PFSK-1 (cell line): ENCODE measurements around the gene HEATR5B.

Experiments used
- FOXP2 ChIP-seq: optimal IDR thresholded peaks from 2 replicates; pipeline ENCODE3; 2011; ENCODE audit warnings: borderline replicate concordance, control low read depth, inconsistent platforms; ENCODE audit not compliant: insufficient read depth; ENCODE audit errors: extremely low read length, extremely low read depth
- POLR2AphosphoS5 ChIP-seq: IDR thresholded peaks from 2 replicates; pipeline ENCODE4 v1.6.1; 2012; ENCODE audit warnings: low read depth, mild to moderate bottlenecking, control low read depth, low read length, moderate library complexity
- REST ChIP-seq, 2 experiments: IDR thresholded peaks; 2 replicates each; pipeline versions ENCODE4 v1.6.1 to v1.8.0; 2011 to 2012; ENCODE audit warnings: low read depth in 2 of 2, low read length in 2 of 2, control low read depth in 1 of 2, inconsistent platforms in 1 of 2, mild to moderate bottlenecking in 1 of 2, moderate library complexity in 1 of 2; ENCODE audit not compliant: insufficient read depth in 1 of 2
- SIN3A ChIP-seq: IDR thresholded peaks from 2 replicates; pipeline ENCODE4 v1.6.1; 2012; ENCODE audit warnings: mild to moderate bottlenecking, low read length, moderate library complexity, borderline replicate concordance; ENCODE audit not compliant: insufficient read depth
- TAF1 ChIP-seq: IDR thresholded peaks from 2 replicates; pipeline ENCODE4 v1.6.1; 2012; ENCODE audit warnings: low read length, control low read depth, borderline replicate concordance; ENCODE audit not compliant: insufficient read depth

Gene HEATR5B

GRCh38 chr2:36975306-36975705, 108.9 kb downstream of the HEATR5B start:
- no peak for TF ChIP-seq POLR2AphosphoS5
- TF ChIP-seq SIN3A = no peak
- no peak for TF ChIP-seq FOXP2
- no peak for TF ChIP-seq TAF1
- TF ChIP-seq REST (IDR thresholded peaks at IDR 0.05; ENCODE audit: insufficient read depth in 1 of 2, low read depth in 2 of 2, low read length in 2 of 2) = no peak

- TF ChIP-seq FOXP2 (no peak), POLR2AphosphoS5 (no peak), SIN3A (no peak), TAF1 (no peak), REST (IDR thresholded peaks at IDR 0.05; ENCODE audit: insufficient read depth in 1 of 2, low read depth in 2 of 2, low read length in 2 of 2) (no peak)
These were observed 110.9 kb downstream of the HEATR5B start for GRCh38 chr2:36973320-36973719.

- TF ChIP-seq TAF1 = no peak
- no peak for TF ChIP-seq POLR2AphosphoS5
- TF ChIP-seq REST (IDR thresholded peaks at IDR 0.05; ENCODE audit: insufficient read depth in 1 of 2, low read depth in 2 of 2, low read length in 2 of 2) = no peak
- TF ChIP-seq SIN3A = no peak
- no peak for TF ChIP-seq FOXP2
These were observed 112.2 kb downstream of the HEATR5B start for GRCh38 chr2:36971990-36972389.

GRCh38 chr2:36967236-36967876, 116.8 kb downstream of the HEATR5B start:
- no peak for TF ChIP-seq FOXP2
- TF ChIP-seq POLR2AphosphoS5 = 0 out of 2 replicates have a peak, but pooled peaks have one; percentile 17

GRCh38 chr2:36966370-36967235, 117.6 kb downstream of the HEATR5B start, which contains the start of gene STRN:
TSS of gene STRN (minus strand) at chr2:36966536. CDS start at chr2:36966463, 73 bp downstream.
- TF ChIP-seq REST (IDR thresholded peaks at IDR 0.05; ENCODE audit: insufficient read depth in 1 of 2, low read depth in 2 of 2, low read length in 2 of 2) (0 out of 4 replicates have a peak, but pooled peaks of 1 of the 2 experiments have one; percentile 37), TAF1 (peak; percentile 14; the same call in 1 of the 2 replicates), POLR2AphosphoS5 (peak; percentile 75), FOXP2 (peak; percentile 8), SIN3A (0 out of 2 replicates have a peak, but pooled peaks have one; percentile 33)
